ENCODE data around the gene PDZRN4. TPM values are rescaled to one million over a fixed set of nuclear protein-coding genes. Genes with fewer than 3 reads are reported as not detected.

PDZRN4 gene
- total and polyA plus RNA-seq, 12 donors = 0.28 to 2.3 (median 1.0) TPM

DNA sequence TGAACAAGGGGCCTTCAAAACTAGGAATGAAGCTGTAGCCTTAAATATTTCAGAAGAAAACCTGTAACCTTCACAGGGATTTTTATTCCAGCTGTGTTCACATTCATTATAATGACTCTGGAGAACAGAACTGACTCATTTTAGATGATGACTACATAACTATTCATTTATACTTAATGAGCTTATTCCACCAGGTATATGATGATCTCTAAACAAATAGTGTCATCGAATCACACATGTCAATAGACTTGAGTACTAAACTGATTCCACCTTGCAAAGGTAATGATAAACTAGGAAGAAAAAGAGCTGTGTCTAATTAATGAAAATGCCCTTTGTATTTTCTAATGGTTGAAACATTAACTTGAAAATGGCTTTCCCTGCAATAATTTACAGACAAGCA, 433.2 kb downstream of the PDZRN4 start:
- no peak for TF ChIP-seq POLR2A (IDR thresholded peaks at IDR 0.05)
- TF ChIP-seq, protein P1, sequence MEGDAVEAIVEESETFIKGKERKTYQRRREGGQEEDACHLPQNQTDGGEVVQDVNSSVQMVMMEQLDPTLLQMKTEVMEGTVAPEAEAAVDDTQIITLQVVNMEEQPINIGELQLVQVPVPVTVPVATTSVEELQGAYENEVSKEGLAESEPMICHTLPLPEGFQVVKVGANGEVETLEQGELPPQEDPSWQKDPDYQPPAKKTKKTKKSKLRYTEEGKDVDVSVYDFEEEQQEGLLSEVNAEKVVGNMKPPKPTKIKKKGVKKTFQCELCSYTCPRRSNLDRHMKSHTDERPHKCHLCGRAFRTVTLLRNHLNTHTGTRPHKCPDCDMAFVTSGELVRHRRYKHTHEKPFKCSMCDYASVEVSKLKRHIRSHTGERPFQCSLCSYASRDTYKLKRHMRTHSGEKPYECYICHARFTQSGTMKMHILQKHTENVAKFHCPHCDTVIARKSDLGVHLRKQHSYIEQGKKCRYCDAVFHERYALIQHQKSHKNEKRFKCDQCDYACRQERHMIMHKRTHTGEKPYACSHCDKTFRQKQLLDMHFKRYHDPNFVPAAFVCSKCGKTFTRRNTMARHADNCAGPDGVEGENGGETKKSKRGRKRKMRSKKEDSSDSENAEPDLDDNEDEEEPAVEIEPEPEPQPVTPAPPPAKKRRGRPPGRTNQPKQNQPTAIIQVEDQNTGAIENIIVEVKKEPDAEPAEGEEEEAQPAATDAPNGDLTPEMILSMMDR (IDR thresholded peaks at IDR 0.05) = no peak
- no peaks in the 10 kb centered on the region for H3K9me3 ChIP-seq (replicated peaks in 1 of 3)
- no peaks in the 10 kb centered on the region for H3K27me3 ChIP-seq
- no peak for DNase-seq
- no peaks in the 10 kb centered on the region for H3K4me1 ChIP-seq (replicated peaks in 1 of 2)
- H3K36me3 ChIP-seq (replicated peaks in 1 of 2) = no peaks in the 10 kb centered on the region
- 76 to 86% (median 82%) methylated on average over 1 of the region's 1 CpG for WGBS, 4 donors
- intact Hi-C loops (cut with DNase I) = no loop called here
- H3K27ac ChIP-seq = no peak overlapping the region
- H3K4me3 ChIP-seq = no peak overlapping the region

Data from adrenal gland (tissue), 12 donors.